ENCODE results near the gene SMIM21.

DNA sequence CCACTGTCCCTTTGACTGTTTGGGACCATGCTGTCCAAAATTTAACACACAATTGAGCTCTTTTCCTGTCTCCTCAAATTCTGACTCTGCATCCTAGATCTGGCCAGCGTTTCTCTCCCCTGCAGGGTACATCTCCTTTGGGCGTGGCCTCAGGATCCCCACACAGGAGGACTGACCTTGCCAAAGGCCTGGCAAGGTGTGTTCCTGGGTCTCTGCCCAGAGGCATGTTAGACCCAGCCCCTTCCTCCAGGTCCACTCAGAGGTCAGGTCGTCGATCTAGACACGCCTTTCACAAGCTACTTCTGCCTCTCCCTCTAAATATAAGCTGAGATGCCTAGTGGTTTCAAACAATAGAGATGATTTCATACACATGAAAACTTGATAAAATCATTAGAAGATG, 45.4 kb upstream of the SMIM21 start:
- TF ChIP-seq, protein P1, sequence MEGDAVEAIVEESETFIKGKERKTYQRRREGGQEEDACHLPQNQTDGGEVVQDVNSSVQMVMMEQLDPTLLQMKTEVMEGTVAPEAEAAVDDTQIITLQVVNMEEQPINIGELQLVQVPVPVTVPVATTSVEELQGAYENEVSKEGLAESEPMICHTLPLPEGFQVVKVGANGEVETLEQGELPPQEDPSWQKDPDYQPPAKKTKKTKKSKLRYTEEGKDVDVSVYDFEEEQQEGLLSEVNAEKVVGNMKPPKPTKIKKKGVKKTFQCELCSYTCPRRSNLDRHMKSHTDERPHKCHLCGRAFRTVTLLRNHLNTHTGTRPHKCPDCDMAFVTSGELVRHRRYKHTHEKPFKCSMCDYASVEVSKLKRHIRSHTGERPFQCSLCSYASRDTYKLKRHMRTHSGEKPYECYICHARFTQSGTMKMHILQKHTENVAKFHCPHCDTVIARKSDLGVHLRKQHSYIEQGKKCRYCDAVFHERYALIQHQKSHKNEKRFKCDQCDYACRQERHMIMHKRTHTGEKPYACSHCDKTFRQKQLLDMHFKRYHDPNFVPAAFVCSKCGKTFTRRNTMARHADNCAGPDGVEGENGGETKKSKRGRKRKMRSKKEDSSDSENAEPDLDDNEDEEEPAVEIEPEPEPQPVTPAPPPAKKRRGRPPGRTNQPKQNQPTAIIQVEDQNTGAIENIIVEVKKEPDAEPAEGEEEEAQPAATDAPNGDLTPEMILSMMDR (optimal IDR thresholded peaks at IDR 0.05 in 1 of 3, IDR thresholded peaks at IDR 0.05 in 1 of 3, conservative IDR thresholded peaks at IDR 0.05 in 1 of 3; ENCODE audit: extremely low read depth in 1 of 3, insufficient read depth in 2 of 3, low read length in 3 of 3) = no peak
- TF ChIP-seq EZH2 (IDR thresholded peaks at IDR 0.05; ENCODE audit: low read length) = no peak
